HG03064 (cell line): Measurements from ENCODE around the gene NPY.
A peak's percentile ranks its signal among the peaks of the same experiment; 100 is the strongest.

Experiments
- ATAC-seq: cut with Tn5 transposase; IDR thresholded peaks from one replicate; pipeline ENCODE4 v1.9.1; 2021; ENCODE audit warnings: low read depth; ENCODE audit not compliant: unreplicated experiment

NPY gene

DNA sequence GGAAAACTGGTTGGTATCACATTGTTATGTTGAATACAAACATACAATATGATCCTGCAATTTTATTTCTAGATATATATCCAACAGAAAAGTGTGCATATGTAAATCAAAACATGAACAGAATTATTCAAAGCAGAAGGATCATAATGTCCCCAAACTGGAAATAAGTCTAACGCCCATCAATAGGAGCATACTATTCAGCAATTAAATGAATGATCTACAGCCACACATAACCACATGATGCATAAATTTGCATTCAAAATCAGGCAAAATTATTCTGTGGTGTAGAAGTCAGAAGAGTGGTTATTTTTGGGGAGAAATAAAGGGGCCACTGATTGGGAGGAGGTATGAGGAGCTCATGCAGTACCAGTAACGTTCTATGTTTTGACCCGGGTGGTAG lies 28.6 kb downstream of the NPY start:
- ATAC-seq: no peak

DNA sequence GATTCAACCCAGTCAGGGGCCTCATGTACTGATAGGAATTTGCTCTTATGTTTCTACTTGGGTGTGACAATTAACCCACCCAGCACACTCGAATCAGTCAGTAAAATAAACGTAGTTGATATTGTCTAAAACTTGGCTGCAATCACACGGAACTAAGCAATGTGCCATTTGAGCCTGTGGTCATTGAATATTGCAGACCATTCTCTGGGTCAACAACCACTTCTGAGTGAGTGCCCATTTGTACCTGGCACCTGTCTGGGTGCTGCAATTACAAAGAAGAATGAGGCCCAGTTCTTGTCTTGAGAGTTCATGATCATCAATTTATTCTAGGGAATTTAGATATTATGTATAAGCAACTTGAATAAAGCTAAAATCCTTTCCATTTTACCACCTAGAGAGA lies 29.8 kb downstream of the NPY start:
- ATAC-seq: no peak

DNA sequence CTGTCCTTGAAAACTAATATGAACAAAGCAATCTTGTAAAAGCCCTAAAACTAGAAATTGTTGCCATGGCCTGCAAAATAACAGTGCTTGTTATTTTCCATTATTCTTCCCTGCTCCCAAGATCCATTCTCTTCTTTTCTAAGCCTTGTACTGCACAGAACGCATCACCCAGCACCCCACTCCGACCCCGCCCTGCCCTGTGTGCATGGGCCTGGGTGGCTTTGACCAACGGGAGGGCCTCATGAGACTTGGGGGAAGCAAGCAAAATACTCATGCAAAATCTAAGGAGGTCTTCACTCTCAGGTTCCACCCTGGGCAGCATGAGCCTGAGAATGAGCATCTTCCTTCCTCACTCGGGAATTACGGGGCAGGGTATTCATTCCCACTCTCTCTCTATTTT lies 32.4 kb downstream of the NPY start:
- no peak for ATAC-seq

DNA sequence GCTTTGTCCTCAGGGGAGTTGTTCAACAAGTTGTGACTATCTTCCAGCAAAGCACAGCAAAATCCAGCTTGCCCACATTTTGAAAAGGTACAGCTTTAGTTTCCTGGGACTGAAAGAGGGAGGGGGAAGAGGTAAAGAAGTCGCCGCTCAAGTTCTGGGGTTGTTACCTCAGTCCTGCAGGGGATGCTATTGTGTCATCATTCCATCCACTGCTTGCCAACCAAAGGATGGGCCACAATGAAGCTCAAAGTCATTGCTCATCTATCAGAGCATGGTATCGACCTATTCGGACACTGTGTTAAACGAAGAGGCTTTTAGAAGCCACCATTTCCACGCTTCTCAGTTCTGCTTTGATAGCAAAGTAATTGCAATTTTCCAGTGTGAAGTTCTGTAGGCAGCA lies 34.3 kb downstream of the NPY start:
- no peak for ATAC-seq

DNA sequence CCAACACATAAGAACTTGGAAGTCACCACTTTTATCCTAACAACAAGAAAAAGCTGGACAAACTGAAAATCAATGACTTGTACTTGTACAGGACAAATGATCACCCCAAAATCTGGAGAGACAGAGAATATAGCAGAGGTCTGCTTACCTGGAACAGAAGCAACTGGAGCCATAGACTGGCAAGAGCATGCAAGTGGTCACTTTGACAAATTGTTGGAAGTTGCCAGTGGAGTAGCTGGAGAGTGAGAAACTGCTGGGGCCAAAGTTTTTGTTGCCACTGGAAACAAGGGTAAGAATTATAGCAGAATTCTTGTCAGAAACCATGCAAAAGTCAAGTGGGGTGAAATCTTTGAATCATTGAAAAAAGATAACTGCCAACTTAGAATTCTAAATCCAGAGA lies 35.2 kb downstream of the NPY start:
- ATAC-seq: no peak

DNA sequence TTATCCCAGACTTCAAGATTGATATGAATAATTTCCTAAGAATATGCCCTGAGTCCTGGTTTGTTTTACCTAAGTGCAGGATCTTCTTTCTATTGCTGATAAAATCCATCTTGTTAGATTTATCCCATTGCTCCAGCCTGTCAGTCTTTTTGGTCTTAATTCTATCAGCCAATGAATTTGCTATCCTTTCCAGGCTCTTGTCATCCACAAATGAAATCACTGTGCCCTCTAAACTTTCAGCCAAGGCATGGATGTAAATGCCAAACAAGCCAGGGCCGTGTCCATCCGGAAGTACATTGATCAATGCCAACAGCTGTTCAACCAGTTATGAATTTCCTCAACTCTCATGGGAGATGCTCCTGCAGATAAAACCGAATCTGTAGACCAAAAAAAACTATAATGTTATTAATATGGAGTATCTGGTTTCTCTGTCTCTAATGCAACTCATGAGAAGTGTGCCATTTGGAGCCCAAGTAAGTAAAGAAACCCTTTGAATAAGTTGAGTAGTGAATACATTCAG lies 40.0 kb downstream of the NPY start:
- ATAC-seq: no peak

DNA sequence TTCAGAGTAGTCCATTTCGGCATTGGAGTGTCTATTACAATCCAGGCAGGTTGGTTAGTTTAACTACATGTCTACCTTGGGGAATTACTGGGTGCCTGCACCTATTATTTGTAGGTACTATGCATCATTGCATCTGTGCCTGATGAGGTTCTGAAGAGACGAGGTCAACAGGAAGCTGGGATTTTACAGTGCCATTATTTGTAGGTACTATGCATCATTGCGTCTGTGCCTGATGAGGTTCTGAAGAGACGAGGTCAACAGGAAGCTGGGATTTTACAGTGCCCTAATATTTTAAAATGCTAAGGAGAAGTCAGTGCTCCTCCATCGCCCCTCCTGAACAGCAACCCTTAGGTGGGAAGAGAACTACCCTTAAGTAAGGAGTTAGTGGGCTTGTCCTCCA lies 41.7 kb downstream of the NPY start:
- ATAC-seq: peak; percentile 85

DNA sequence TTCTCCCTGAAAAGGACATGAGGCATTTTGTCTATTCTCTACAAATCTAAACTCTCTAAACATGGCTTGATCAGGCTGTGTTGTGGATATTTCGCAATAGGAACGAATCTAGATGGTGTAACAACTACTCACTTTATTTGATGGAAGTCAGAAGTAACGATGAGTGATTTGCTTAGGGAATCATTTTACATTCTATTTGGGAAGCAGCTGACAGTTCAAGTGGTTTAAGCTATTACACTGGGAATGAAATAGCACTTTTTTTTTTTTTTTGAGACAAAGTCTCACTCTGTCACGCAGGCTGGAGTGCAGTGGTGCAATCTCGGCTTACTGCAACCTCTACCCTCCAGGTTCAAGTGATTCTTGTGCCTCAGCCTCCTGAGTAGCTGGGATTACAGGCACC lies 44.1 kb downstream of the NPY start:
- no peak for ATAC-seq

DNA sequence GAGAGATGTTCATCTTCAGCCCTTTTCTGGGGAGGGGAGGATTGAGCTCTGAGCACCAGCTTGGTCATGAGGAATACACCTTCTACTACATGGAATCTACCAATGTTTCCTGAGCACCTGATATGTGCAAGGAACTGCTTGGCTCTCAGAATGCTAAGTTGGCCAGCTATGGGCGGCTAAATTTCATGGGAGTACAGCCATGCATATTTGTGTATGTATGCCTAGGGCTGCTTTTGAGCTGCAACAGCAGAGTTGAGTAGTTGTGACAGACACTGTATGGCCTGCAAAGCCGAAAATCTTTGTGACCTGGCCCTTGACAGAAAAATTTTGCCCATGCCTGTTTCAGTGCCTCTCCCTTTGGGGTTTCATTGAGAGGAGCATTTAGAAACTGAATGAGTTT lies 44.9 kb downstream of the NPY start:
- no peak for ATAC-seq

DNA sequence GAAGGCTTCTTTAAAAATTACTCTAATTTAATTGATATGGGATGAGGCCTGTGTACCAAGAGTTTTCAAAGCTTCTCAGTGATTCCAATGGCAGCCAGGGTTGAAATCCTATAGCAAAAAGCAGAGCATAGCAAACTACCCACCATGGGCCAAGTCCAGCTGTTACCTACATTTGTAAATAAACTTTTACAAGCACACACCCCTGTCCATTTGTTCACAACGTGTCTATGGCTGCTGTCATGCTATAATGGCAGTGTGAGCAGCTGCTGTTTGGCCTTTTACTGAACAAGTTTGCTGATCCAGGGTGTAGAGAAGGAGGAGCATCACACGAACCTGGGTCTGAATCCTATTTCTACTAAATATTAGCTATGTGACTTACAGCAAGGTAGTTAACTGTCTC lies 50.0 kb downstream of the NPY start:
- no peak for ATAC-seq

DNA sequence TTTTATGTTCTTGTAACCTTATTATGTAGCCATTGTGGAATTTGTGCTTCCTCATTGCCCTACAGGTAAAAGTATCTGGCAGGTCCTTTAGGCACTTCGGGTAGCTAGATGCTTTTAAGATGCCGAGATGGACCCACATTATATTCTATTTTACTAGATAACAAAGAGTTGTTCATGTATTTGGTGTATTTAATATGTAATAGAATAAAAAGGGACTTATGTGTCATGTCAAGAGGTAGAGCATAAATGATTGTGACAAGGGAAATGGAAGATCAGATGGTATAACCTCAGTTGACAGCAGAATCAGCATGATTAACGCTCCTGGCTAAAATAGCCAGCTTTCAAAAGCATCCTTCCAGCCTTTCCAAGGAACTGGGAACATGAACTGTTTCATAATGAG lies 50.6 kb downstream of the NPY start:
- no peak for ATAC-seq

DNA sequence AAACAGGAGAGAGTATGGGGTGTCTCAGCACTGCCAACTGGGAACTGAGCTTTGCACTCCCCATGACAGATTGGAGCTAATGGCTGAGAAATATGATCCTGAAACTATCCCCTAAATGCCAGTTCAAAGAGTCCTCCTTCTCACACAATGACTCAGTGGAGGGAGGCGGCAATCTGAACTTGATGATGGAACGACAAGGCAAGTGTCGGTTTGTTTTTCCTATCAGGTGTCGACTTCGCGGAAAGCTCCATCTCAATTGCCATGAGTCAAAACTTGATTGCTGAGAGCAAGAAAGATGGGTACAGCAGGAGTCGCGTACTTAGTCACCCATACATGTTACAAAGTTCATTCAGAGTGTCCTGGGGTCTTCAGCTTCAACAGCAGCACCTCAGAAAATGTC lies 52.5 kb downstream of the NPY start:
- ATAC-seq: no peak

DNA sequence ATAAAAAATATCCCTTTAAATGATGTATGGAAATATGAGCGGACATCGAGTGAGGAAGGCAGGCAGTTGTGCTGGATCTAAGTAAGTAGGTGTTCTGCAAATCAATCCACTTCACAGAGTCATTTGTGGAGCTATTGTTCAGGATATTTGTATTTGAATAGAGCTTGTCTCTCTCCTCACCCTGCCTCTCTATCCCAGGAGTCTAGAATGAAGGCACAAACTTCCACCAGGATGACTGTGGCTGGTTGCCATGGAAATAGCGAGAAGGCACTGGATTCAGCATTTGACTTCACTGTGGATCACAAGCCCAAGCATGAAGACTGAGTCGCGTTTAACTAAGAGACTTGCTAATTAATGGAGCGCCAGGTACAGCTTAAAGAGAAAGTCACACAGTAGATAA lies 53.2 kb downstream of the NPY start:
- ATAC-seq: no peak

DNA sequence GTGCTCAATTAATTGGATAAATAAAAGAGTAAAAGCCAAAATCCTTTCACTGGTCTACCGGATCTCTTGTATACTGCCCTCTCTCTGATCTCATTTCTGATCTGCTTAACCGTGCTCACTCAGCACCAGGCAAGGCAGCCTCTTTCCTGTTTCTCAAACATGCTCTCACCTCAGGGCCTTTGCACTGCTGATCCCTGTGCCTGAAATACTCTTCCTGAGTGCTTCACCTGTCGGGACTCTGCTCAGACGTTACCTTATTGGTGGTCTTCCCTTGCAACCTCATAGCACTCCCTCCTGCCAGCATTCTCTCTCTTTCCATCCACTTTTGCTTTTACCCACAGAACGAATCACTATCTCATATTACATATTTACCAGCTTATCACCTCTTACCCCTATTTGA lies 55.6 kb downstream of the NPY start:
- no peak for ATAC-seq

DNA sequence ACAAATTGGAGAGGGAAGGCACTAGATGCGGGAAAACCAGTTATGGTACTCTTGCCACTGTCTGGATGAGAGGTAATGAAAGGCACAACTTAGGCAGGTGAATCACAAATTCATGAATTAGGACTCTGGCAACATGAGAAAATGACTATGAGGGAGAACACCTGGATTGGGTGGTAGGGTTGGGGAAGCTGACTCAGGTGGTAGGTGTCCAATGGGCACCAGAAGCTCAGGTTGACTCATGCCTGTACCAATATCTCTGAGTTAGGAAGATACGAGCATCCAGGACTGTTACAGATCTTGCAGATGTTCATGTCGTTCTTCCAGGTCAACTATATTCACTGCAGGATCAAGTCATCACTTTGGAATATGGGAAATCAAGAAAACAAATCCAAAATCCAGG lies 56.7 kb downstream of the NPY start:
- no peak for ATAC-seq
